Measurements from ENCODE around the gene CIB1.

DNA sequence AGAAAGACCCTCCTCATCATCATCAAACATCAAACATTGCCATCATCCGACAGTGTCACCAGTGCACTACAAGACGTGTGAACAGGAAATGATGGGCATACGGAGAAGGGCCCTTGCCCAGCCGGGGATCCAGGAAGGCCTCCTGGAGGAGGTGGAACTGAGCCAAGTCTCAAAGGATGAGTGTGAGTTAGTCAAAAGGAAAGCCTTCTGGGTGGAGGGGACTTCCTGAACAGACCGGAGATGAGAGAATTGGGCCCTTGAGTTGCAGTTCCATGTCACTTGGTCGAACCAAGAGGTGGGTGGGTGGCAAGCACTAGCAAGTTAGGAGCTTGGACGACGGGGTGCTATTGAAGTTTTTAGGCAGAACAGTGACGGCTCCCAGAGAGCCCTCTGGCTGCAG, 24.1 kb downstream of the CIB1 start:
- TF ChIP-seq, protein P1, sequence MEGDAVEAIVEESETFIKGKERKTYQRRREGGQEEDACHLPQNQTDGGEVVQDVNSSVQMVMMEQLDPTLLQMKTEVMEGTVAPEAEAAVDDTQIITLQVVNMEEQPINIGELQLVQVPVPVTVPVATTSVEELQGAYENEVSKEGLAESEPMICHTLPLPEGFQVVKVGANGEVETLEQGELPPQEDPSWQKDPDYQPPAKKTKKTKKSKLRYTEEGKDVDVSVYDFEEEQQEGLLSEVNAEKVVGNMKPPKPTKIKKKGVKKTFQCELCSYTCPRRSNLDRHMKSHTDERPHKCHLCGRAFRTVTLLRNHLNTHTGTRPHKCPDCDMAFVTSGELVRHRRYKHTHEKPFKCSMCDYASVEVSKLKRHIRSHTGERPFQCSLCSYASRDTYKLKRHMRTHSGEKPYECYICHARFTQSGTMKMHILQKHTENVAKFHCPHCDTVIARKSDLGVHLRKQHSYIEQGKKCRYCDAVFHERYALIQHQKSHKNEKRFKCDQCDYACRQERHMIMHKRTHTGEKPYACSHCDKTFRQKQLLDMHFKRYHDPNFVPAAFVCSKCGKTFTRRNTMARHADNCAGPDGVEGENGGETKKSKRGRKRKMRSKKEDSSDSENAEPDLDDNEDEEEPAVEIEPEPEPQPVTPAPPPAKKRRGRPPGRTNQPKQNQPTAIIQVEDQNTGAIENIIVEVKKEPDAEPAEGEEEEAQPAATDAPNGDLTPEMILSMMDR (IDR thresholded peaks at IDR 0.05), result no peak
- TF ChIP-seq POLR2A (IDR thresholded peaks at IDR 0.05), result no peak

Measured in right lobe of liver (tissue), 4 donors.